Endothelial cell of umbilical vein (primary cell): ENCODE results near the gene HRH3.

Experiments used
- POLR2A ChIP-seq: IDR thresholded peaks from 2 replicates; pipeline ENCODE4 v1.6.1; 2012; ENCODE audit warnings: low read depth, mild to moderate bottlenecking, control low read depth, low read length
- POLR2AphosphoS5 ChIP-seq: IDR thresholded peaks from 2 replicates; pipeline ENCODE4 v1.6.1; 2012; ENCODE audit warnings: low read depth, mild to moderate bottlenecking, control low read depth, low read length, moderate library complexity; ENCODE audit not compliant: insufficient read depth
- TF ChIP-seq, protein P1 (sequence below), 2 donors: IDR thresholded peaks; 1 replicate in 1 of 2; 2 replicates in 1 of 2; pipeline ENCODE4 v1.5.1; 2011; ENCODE audit warnings: low read length in 2 of 2, mild to moderate bottlenecking in 2 of 2, moderate library complexity in 2 of 2, control low read depth in 1 of 2, inconsistent platforms in 1 of 2, low read depth in 1 of 2; ENCODE audit not compliant: insufficient read depth in 1 of 2; ENCODE audit errors: extremely low read depth in 1 of 2

DNA sequence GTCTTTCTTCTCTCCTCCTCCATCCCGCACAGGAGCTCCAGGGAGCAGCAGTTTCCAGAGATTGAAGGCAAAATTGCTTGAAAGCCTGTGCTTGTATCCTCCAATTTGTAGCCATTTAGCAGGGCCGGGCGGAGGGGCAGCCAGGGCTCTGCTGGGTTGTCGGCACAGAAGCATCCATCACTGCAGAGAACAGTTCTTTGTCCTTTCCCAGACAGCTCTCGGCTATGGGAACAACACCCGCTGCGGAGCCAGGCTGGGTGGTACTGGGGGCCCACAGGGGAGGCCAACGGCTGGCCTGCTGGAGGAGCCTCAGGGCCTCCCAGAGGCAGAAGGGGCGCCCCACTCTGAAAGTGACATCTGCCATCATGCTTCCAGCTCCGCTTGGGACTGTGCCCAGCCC lies 7.8 kb downstream of the HRH3 start:
- TF ChIP-seq, protein P1, sequence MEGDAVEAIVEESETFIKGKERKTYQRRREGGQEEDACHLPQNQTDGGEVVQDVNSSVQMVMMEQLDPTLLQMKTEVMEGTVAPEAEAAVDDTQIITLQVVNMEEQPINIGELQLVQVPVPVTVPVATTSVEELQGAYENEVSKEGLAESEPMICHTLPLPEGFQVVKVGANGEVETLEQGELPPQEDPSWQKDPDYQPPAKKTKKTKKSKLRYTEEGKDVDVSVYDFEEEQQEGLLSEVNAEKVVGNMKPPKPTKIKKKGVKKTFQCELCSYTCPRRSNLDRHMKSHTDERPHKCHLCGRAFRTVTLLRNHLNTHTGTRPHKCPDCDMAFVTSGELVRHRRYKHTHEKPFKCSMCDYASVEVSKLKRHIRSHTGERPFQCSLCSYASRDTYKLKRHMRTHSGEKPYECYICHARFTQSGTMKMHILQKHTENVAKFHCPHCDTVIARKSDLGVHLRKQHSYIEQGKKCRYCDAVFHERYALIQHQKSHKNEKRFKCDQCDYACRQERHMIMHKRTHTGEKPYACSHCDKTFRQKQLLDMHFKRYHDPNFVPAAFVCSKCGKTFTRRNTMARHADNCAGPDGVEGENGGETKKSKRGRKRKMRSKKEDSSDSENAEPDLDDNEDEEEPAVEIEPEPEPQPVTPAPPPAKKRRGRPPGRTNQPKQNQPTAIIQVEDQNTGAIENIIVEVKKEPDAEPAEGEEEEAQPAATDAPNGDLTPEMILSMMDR (IDR thresholded peaks at IDR 0.05; ENCODE audit: extremely low read depth in 1 of 2, insufficient read depth in 1 of 2, low read depth in 1 of 2, low read length in 2 of 2) = no peak
- no peak for TF ChIP-seq POLR2A
- TF ChIP-seq POLR2AphosphoS5 = no peak
